Endodermal cell (in vitro differentiated cells): Measurements from ENCODE around the gene FBRSL1. TPM values are rescaled to one million over a fixed set of nuclear protein-coding genes. Genes with fewer than 3 reads are reported as not detected.

Experiments
- DNase-seq: peaks from one replicate; pipeline ENCODE4 v3.0.0-alpha.2; 2017
- H3K27ac ChIP-seq: 2 replicates; pipeline ENCODE4 v1.5.1; 2013; ENCODE audit warnings: mild to moderate bottlenecking, low read depth, low read length, moderate library complexity
- H3K27me3 ChIP-seq: 2 replicates; pipeline ENCODE4 v1.6.1; 2013; ENCODE audit warnings: mild to moderate bottlenecking, low read length, moderate library complexity; ENCODE audit not compliant: insufficient read depth, control insufficient read depth, poor library complexity, severe bottlenecking
- H3K36me3 ChIP-seq: 2 replicates; pipeline ENCODE4 v1.7.0; 2013; ENCODE audit warnings: mild to moderate bottlenecking, low read length, moderate library complexity; ENCODE audit not compliant: control insufficient read depth, insufficient read depth
- H3K4me1 ChIP-seq: one replicate; pipeline ENCODE4 v1.7.0; 2013; ENCODE audit warnings: low read length; ENCODE audit not compliant: control insufficient read depth, insufficient read depth
- H3K4me3 ChIP-seq: 2 replicates; pipeline ENCODE4 v1.5.1; 2013; ENCODE audit warnings: mild to moderate bottlenecking, low read length, moderate library complexity
- H3K9ac ChIP-seq: 2 replicates; pipeline ENCODE4 v1.6.1; 2013; ENCODE audit warnings: mild to moderate bottlenecking, low read length, moderate library complexity; ENCODE audit not compliant: poor library complexity, severe bottlenecking; ENCODE audit errors: extremely low read depth
- H3K9me3 ChIP-seq: 2 replicates; pipeline ENCODE4 v1.6.1; 2013; ENCODE audit warnings: mild to moderate bottlenecking, low read length, moderate library complexity; ENCODE audit not compliant: control insufficient read depth
- H3K27ac Mint-ChIP-seq: 2 replicates; pipeline ENCODE4 v1.8.0; 2020; ENCODE audit warnings: mixed read lengths
- H3K27me3 Mint-ChIP-seq: 2 replicates; pipeline ENCODE4 v1.8.0; 2021; ENCODE audit warnings: mild to moderate bottlenecking, mixed read lengths; ENCODE audit not compliant: insufficient read depth
- H3K36me3 Mint-ChIP-seq: 2 replicates; pipeline ENCODE4 v1.8.0; 2020; ENCODE audit warnings: low read depth, mixed read lengths
- H3K4me1 Mint-ChIP-seq: 2 replicates; pipeline ENCODE4 v1.8.0; 2020; ENCODE audit warnings: mixed read lengths
- H3K4me3 Mint-ChIP-seq: 2 replicates; pipeline ENCODE4 v1.8.0; 2020; ENCODE audit warnings: mild to moderate bottlenecking, moderate library complexity, mixed read lengths
- H3K9me3 Mint-ChIP-seq: 2 replicates; pipeline ENCODE4 v1.8.0; 2020; ENCODE audit warnings: mild to moderate bottlenecking, mixed read lengths
- CTCF ChIP-seq: fragments of 200-600 bp; sonication (generic); conservative IDR thresholded peaks from 2 replicates; pipeline ENCODE4 v1.5.0; 2021; ENCODE audit warnings: antibody characterized with exemption, mild to moderate bottlenecking
- WGBS, 2 experiments: methylation state at CpG; one replicate each; pipeline versions ENCODE4 v1.1.5 to v1.1.7; 2013; ENCODE audit warnings: missing lambda C conversion rate in 2 of 2, mixed read lengths in 1 of 2; ENCODE audit not compliant: insufficient coverage in 1 of 2, insufficient read length in 1 of 2; 5-methylcytosine and 5-hydroxymethylcytosine counted together
- total RNA-seq, 2 donors: library from RNA; stranded (reverse); fragmentation: NEBNext Ultra II Directional in 1 of 2; extraction: Animal tissue kit (Norgen Biotek cat#: 25700) in 1 of 2; gene quantifications; 2 replicates in 1 of 2; 3 replicates in 1 of 2; pipeline ENCODE4 v1.2.1, GENCODE V29; 2021

The FBRSL1 gene
- total RNA-seq, 2 donors from 2014 or later = 74.9 to 92.3 TPM

GRCh38 chr12:132476038-132476414 lies 13.9 kb upstream of the FBRSL1 start:
- 90 to 93% methylated on average over 24 to 26 of the region's 26 CpGs for WGBS, 2 experiments
- DNase-seq = no peak
- no peak overlapping the region for H3K27ac ChIP-seq
- no peak for TF ChIP-seq CTCF
- Mint-ChIP-seq H3K36me3 (no peaks in the 10 kb centered on the region), H3K4me1 (no peaks in the 10 kb centered on the region), H3K27ac (no peak overlapping the region), H3K4me3 (no peak overlapping the region), H3K27me3 (peaks cover 52% of the 10 kb centered on the region), H3K9me3 (peaks cover 10% of the 10 kb centered on the region)
- no peak overlapping the region for H3K9ac ChIP-seq
- H3K36me3 ChIP-seq = no peaks in the 10 kb centered on the region
- no peaks in the 10 kb centered on the region for H3K4me1 ChIP-seq
- no peaks in the 10 kb centered on the region for H3K27me3 ChIP-seq
- no peak overlapping the region for H3K4me3 ChIP-seq
- no peaks in the 10 kb centered on the region for H3K9me3 ChIP-seq

- Mint-ChIP-seq H3K4me3 (no peak overlapping the region), H3K27me3 (peaks cover 52% of the 10 kb centered on the region), H3K27ac (no peak overlapping the region), H3K36me3 (no peaks in the 10 kb centered on the region), H3K9me3 (peaks cover 9% of the 10 kb centered on the region), H3K4me1 (no peaks in the 10 kb centered on the region)
- Histone ChIP-seq H3K9me3 (no peaks in the 10 kb centered on the region), H3K27ac (no peak overlapping the region), H3K27me3 (peaks cover 3% of the 10 kb centered on the region), H3K4me3 (no peak overlapping the region), H3K36me3 (no peaks in the 10 kb centered on the region), H3K4me1 (no peaks in the 10 kb centered on the region), H3K9ac (no peak overlapping the region)
- no peak for TF ChIP-seq CTCF
- WGBS, 2 experiments = 90 to 95% methylated on average over 14 to 18 of the region's 18 CpGs
- DNase-seq = no peak
These were observed 13.5 kb upstream of the FBRSL1 start for GRCh38 chr12:132476421-132476820.

- Mint-ChIP-seq H3K27me3 (peaks cover 56% of the 10 kb centered on the region), H3K4me3 (no peak overlapping the region), H3K9me3 (peaks cover 8% of the 10 kb centered on the region), H3K27ac (no peak overlapping the region), H3K4me1 (no peaks in the 10 kb centered on the region), H3K36me3 (no peaks in the 10 kb centered on the region)
- no peak for DNase-seq
- no peak overlapping the region for H3K27ac ChIP-seq
- peaks cover 10% of the 10 kb centered on the region for H3K27me3 ChIP-seq
- H3K4me1 ChIP-seq = no peaks in the 10 kb centered on the region
- no peaks in the 10 kb centered on the region for H3K9me3 ChIP-seq
- no peak overlapping the region for H3K9ac ChIP-seq
- 88 to 91% methylated on average over 11 to 14 of the region's 14 CpGs for WGBS, 2 experiments
- TF ChIP-seq CTCF = no peak
- H3K4me3 ChIP-seq = no peak overlapping the region
- no peaks in the 10 kb centered on the region for H3K36me3 ChIP-seq
These were observed 12.8 kb upstream of the FBRSL1 start for GRCh38 chr12:132477017-132477702.
